ENCODE data around the gene HNRNPL. TPM values are rescaled to one million over a fixed set of nuclear protein-coding genes. Genes with fewer than 3 reads are reported as not detected.
"Not testable (repeated sequence)": the region's sequence is repeated elsewhere in the genome, so short reads cannot be mapped to it uniquely, and the experiment has no call there.

The HNRNPL gene
- total RNA-seq, result 310 TPM

DNA sequence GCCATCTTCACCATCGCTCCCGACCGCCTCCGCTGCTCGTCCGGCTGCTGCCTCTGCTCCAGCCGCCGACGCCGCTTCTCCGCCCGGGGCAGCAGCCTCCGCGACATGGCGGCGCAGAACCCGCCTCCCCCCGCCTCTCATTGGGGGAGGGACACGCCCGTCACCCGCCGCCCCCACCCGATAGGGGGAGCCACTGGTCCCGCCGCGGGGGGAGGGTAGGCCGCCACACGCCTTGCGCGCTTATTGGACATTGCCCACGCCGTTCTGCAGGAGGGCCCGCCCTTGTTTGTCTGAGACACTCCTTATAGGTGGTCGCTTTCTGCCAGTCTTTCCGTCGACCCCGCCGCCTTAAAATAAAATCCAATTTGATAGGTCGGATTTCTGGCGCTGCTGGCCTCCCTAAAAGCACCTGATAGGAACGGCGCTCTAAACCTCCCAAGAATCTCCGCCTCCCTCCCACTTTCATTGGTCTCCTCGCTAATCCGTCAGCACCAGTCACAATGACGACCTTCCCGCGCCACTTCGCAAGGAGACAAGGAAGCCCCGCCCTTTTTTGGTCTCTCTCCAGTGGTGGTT lies at the start of gene HNRNPL:
TSS of gene HNRNPL (minus strand) at position 127 of the 576 bp plus-strand sequence. CDS start at position 107, 20 bp downstream.
- DNase-seq (ENCODE audit: low read depth in 2 of 3, low spot score in 2 of 3), result peak in 1 of 3 donors; percentile 97

- DNase-seq (ENCODE audit: low read depth in 2 of 3, low spot score in 2 of 3), result no peak
Observed at GRCh38 chr19:38898788-38899446, 49.1 kb upstream of the HNRNPL start.

GRCh38 chr19:38894968-38895367 lies 45.2 kb upstream of the HNRNPL start:
- DNase-seq (ENCODE audit: low read depth in 2 of 3, low spot score in 2 of 3), result no peak

DNA sequence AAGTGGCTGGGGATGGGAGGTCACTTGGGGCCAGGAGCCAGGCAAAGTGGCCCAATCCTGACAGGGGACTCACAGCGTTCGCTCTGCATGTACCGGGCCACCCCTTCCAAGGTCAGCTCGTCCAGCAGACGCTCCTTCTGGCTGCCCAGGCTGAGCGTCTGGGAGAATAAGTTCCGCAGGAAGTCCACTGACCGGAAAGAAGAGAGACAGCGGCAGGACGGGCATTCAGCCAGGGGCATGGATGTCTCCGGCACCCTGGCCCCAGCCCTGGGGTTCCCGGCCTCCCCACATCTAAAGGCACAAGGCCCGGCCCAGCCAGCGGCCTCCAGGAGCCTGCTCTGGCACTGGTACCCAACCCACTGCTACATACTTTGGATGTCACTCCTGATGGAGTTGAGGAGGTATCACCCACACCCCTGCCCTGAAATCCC lies 43.6 kb upstream of the HNRNPL start:
- DNase-seq (ENCODE audit: low read depth in 2 of 3, low spot score in 2 of 3), result no peak

GRCh38 chr19:38892841-38893240 lies 43.1 kb upstream of the HNRNPL start:
- DNase-seq (ENCODE audit: low read depth in 2 of 3, low spot score in 2 of 3), result no peak

- no peak for DNase-seq (ENCODE audit: low read depth in 2 of 3, low spot score in 2 of 3)
Observed at GRCh38 chr19:38891771-38892170, 42.0 kb upstream of the HNRNPL start.

GRCh38 chr19:38890686-38891085 lies 40.9 kb upstream of the HNRNPL start:
- DNase-seq (ENCODE audit: low read depth in 2 of 3, low spot score in 2 of 3), result no peak

- DNase-seq (ENCODE audit: low read depth in 2 of 3, low spot score in 2 of 3), result no peak
Observed at GRCh38 chr19:38889803-38890202, 40.0 kb upstream of the HNRNPL start.

DNA sequence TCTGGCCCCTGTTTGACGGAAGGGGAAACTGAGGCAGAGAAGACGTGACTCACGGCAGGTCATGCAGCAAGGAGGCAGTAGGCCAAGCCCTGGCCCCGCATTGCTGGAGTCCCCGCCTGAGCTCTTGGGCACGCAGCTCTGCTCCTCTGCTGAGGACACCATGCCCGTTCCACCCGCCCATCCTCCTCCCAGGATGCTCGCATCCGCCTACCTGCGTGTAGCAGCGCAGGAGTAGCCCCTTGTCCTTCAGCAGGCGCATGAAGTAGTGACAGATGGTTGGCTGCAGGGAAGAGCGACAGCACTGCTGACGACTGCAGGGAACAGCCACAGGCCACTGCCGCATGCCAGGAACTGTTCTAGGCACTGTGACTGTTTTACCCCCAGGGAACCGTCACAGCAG lies 39.1 kb upstream of the HNRNPL start:
- no peak for DNase-seq (ENCODE audit: low read depth in 2 of 3, low spot score in 2 of 3)

DNA sequence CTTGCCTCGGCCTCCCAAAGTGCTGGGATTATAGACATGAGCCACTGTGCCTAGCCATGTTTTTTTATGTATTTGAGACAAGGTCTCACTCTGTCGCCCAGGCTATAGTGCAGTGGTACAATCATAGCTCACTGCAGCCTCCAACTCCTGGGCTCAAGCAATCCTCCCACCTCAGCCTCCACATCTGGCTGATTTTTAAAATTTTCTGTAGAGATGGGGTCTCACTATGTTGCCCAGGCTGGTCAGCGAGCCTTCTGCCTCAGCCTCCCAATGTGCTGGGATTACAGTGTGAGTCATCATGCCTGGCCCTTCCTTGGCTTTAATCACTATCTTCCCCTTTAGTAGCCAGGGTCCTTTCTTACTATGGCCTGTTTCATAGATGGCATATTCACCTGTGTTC lies 34.9 kb upstream of the HNRNPL start:
- DNase-seq (ENCODE audit: low read depth in 2 of 3, low spot score in 2 of 3), result not testable (repeated sequence)

GRCh38 chr19:38883286-38883685 lies 33.5 kb upstream of the HNRNPL start:
- DNase-seq (ENCODE audit: low read depth in 2 of 3, low spot score in 2 of 3), result no peak

- no peak for DNase-seq (ENCODE audit: low read depth in 2 of 3, low spot score in 2 of 3)
Observed at GRCh38 chr19:38880882-38881609, 31.3 kb upstream of the HNRNPL start.

DNA sequence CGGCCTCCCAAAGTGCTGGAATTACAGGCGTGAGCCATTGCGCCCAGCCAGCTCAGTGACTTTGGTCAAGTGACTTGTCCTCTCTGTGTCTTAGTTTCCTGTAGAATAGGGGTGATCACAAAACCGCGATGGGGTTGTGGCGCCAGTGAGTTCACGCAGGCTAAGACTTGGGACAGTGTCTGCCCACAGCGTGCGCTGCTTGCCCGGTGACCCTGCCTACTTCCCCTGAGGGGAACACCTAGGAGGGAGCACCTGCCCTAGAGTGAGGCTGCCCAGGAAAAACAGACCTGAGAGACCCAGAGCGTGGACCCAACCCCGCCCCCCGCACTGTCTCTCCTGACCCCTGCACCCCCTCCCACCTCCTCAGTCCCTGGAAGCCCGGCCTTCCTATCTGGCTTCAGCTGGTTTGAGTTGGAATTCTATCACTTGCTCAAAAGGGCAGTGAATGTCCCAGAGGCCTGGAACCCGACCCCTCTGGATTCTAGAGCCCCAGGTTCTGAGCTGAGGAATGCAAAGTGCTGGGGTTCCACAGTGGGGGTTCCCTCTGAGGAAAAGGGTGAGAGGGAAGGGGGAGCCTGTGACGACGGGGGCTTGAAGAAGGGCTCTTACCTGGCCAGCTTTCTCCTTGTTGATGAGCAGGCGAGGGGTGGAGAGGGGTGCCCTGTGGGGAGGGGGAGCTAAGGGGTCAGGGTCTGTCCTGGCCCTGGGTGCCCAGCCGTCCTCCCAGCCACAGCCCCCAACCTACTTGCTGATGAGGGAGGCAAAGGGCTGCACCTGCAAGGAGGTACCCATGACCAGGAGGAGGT lies 30.5 kb upstream of the HNRNPL start:
- no peak for DNase-seq (ENCODE audit: low read depth in 2 of 3, low spot score in 2 of 3)

- no peak for DNase-seq (ENCODE audit: low read depth in 2 of 3, low spot score in 2 of 3)
Observed at GRCh38 chr19:38879400-38879751, 29.6 kb upstream of the HNRNPL start.

DNA sequence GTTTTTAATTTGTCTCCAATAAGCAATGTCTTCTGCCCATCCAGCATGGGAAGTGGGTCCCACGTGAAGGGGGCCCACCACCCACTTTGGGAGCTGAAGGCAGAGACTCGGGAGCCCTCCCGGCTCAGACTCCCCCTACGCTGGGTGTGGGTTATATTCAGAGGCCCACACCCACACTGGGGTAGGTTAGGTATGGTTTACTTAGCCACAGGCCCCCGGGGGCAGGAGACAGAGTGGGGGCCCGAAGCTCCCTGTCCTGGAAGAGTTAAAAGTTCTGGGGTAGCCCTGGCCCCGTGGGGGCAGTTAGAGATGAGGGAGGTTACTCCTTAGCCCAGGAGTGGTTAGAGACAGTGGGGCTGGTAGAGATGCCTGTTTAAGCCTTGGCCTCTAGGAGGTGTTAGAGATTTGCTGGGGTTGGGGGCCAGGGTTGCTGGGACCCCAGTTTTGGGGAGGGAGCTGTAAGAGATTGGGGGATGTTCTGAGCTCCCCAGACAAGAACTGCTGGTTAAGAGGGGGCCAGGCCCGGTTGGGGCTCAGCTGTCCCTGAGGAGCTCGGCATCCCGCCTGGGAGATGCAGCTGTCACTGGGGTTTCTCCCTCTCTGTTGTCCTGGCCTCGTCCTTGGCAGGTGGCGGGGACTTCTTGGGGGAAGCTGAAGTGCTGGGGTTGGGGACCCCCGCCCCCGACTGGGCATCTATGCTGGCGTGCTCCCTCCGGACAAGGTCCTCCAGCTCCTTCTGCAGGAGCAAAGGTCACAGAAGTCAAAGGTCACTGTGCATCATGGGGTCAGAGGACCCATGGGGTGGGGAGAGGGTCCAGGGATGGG lies 29.0 kb upstream of the HNRNPL start:
- no peak for DNase-seq (ENCODE audit: low read depth in 2 of 3, low spot score in 2 of 3)

GRCh38 chr19:38877781-38878574 lies 28.2 kb upstream of the HNRNPL start, which contains the start of gene RINL:
TSS of gene RINL (minus strand) at chr19:38878275. CDS start at chr19:38876742, 1,533 bp downstream.
- DNase-seq (ENCODE audit: low read depth in 2 of 3, low spot score in 2 of 3), result peak in 2 of 3 donors; percentile 60 to 82

- no peak for DNase-seq (ENCODE audit: low read depth in 2 of 3, low spot score in 2 of 3)
Observed at GRCh38 chr19:38875656-38876395, 26.0 kb upstream of the HNRNPL start.

DNA sequence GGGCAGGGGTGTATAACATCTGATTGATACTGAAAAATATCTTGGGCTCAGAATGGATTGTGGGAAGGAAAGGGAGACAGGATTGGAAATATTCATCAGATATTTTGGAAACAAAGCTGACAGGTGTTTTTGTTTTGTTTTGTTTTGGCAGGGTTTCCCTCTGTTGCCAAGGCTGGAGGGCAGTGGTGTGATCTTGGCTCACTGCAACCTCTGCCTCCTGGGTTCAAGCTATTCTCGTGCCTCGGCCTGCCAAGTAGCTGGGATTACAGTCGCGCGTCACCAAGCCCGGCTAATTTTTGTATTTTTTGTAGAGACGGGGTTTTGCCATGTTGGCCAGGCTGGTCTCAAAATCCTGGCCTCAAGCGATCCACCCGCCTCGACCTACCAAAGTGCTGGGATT lies 23.6 kb upstream of the HNRNPL start:
- not testable (repeated sequence) for DNase-seq (ENCODE audit: low read depth in 2 of 3, low spot score in 2 of 3)

GRCh38 chr19:38870612-38871011 lies 20.8 kb upstream of the HNRNPL start:
- DNase-seq (ENCODE audit: low read depth in 2 of 3, low spot score in 2 of 3), result no peak
